ENCODE results near the gene SLC9C1.

Gene SLC9C1

DNA sequence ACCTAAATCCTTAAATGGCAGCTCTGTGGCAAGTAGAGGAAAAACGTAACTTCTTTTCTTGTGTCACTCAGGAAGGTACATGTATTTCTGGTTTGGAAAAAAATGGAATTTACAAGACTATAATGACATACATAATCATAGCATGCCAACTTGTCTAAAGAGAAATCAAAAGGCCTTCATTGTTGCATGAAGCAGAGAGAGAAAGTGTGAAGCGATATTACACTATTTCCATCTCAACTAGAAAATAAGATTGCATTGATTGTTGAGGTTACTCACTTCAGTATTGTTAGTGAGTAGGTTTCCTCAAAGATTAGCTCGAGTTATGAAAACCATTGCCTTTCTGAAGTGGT is 93.7 kb downstream of the SLC9C1 start:
- Histone ChIP-seq H3K9me3 (ENCODE audit: control insufficient read depth, insufficient read depth, low read length) (peaks cover under 1% of the 10 kb centered on the region; the same call in 1 of the 2 replicates), H3K79me2 (ENCODE audit: control insufficient read depth, low read length) (no peaks in the 10 kb centered on the region), H3K27me3 (ENCODE audit: control insufficient read depth, low read length) (no peaks in the 10 kb centered on the region), H3K27ac (ENCODE audit: low read depth, low read length) (no peak overlapping the region), H4K20me1 (ENCODE audit: control insufficient read depth, insufficient read depth, low read depth, low read length) (no peaks in the 10 kb centered on the region), H3K9me2 (replicated peaks; ENCODE audit: control insufficient read depth, low read length) (no peaks in the 10 kb centered on the region), H3K4me2 (ENCODE audit: low read length) (no peak overlapping the region), H3K4me3 (ENCODE audit: low read length) (no peak overlapping the region), H3K4me1 (ENCODE audit: control insufficient read depth, low read length) (peaks cover 12% of the 10 kb centered on the region), H3F3A (ENCODE audit: control insufficient read depth, insufficient read depth) (no peaks in the 10 kb centered on the region), H3K36me3 (ENCODE audit: control insufficient read depth, low read length) (no peaks in the 10 kb centered on the region)
- no peak for TF ChIP-seq EZH2phosphoT487 (IDR thresholded peaks at IDR 0.05; ENCODE audit: borderline replicate concordance, low read length)
- no peak for TF ChIP-seq CTCF (IDR thresholded peaks at IDR 0.05; ENCODE audit: low read depth, low read length, poor library complexity, severe bottlenecking)

DNA sequence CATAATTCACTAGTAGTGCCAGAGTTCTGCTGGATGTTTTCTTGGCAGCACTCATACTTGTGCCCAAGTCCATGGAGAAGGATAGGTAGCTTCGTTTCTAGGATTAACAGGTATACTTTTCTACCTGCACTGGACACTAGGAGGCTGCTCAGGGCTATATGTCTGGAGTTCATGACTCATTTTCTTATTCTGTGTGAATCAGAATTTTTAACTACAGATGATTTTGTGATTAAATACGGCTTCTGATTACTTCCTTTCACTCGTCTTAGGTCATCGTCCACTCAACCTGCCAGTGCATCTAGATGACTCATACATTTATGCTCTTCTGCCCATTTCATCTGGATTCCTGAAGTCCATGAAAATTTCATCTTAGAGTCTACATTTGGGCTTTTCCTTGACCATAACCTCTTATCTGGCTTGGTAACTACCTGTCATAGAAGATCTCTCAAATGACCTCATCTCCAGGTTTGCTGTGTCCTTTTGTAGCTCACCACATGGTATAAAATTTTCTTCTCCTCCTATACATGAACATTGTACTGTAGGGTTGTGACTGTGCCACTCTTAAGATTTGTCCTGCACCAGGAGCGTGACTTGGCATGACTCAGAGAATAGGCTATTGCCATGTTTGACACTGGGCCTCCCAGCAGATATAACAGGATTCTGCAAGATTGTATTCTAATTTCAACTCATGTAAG is 94.2 kb downstream of the SLC9C1 start:
- Histone ChIP-seq H3K9me2 (replicated peaks; ENCODE audit: control insufficient read depth, low read length) (no peaks in the 10 kb centered on the region), H3K4me1 (ENCODE audit: control insufficient read depth, low read length) (peaks cover 12% of the 10 kb centered on the region), H3K79me2 (ENCODE audit: control insufficient read depth, low read length) (no peaks in the 10 kb centered on the region)

GRCh38 chr3:112197131-112197530 is 96.9 kb downstream of the SLC9C1 start:
- TF ChIP-seq CTCF (IDR thresholded peaks at IDR 0.05; ENCODE audit: low read depth, low read length, poor library complexity, severe bottlenecking) (no peak), EZH2phosphoT487 (IDR thresholded peaks at IDR 0.05; ENCODE audit: borderline replicate concordance, low read length) (no peak)
- Histone ChIP-seq H3K9me3 (ENCODE audit: control insufficient read depth, insufficient read depth, low read length) (peaks cover 18% of the 10 kb centered on the region; the same call in 1 of the 2 replicates), H3F3A (ENCODE audit: control insufficient read depth, insufficient read depth) (no peaks in the 10 kb centered on the region), H4K20me1 (ENCODE audit: control insufficient read depth, insufficient read depth, low read depth, low read length) (no peaks in the 10 kb centered on the region), H3K27me3 (ENCODE audit: control insufficient read depth, low read length) (no peaks in the 10 kb centered on the region), H3K9me2 (replicated peaks; ENCODE audit: control insufficient read depth, low read length) (no peaks in the 10 kb centered on the region), H3K4me3 (ENCODE audit: low read length) (no peak overlapping the region), H3K4me2 (ENCODE audit: low read length) (no peak overlapping the region), H3K4me1 (ENCODE audit: control insufficient read depth, low read length) (peaks cover 12% of the 10 kb centered on the region), H3K79me2 (ENCODE audit: control insufficient read depth, low read length) (no peaks in the 10 kb centered on the region), H3K27ac (ENCODE audit: low read depth, low read length) (no peak overlapping the region), H3K36me3 (ENCODE audit: control insufficient read depth, low read length) (no peaks in the 10 kb centered on the region)

More for the DNA sequence above, 94.2 kb downstream of the SLC9C1 start:
- no peak overlapping the region for H3K4me2 ChIP-seq (ENCODE audit: low read length)
- no peak overlapping the region for H3K4me3 ChIP-seq (ENCODE audit: low read length)
- H3K27me3 ChIP-seq (ENCODE audit: control insufficient read depth, low read length): no peaks in the 10 kb centered on the region
- no peaks in the 10 kb centered on the region for H4K20me1 ChIP-seq (ENCODE audit: control insufficient read depth, insufficient read depth, low read depth, low read length)
- no peaks in the 10 kb centered on the region for H3F3A ChIP-seq (ENCODE audit: control insufficient read depth, insufficient read depth)
- H3K27ac ChIP-seq (ENCODE audit: low read depth, low read length): no peak overlapping the region
- no peaks in the 10 kb centered on the region for H3K36me3 ChIP-seq (ENCODE audit: control insufficient read depth, low read length)
- no peak for TF ChIP-seq EZH2phosphoT487 (IDR thresholded peaks at IDR 0.05; ENCODE audit: borderline replicate concordance, low read length)
- TF ChIP-seq CTCF (IDR thresholded peaks at IDR 0.05; ENCODE audit: low read depth, low read length, poor library complexity, severe bottlenecking): no peak
- H3K9me3 ChIP-seq (ENCODE audit: control insufficient read depth, insufficient read depth, low read length): peaks cover 3% of the 10 kb centered on the region; the same call in 1 of the 2 replicates

All from DOHH2 (cell line).